ENCODE measurements around the gene TINAGL1.

GRCh38 chr1:31568895-31569595, 7.3 kb upstream of the TINAGL1 start:
- TF ChIP-seq EZH2phosphoT487 (IDR thresholded peaks at IDR 0.05; ENCODE audit: insufficient read depth, low read depth) = no peak
- TF ChIP-seq EZH2 (IDR thresholded peaks at IDR 0.05; ENCODE audit: insufficient read depth, poor library complexity, severe bottlenecking) = no peak
